Stimulated activated naive B cell treated with anti-CD40 and anti-IgM and Interleukin-4, amounts not matched to agents 10 μg/mL and 1 μg/mL and 100 μg/mL, for 72 hours (primary cell): ENCODE measurements around the gene CKAP2L.
A peak's percentile ranks its signal among the peaks of the same experiment; 100 is the strongest.

Experiments
- ATAC-seq, 2 donors: fragments of 150-1000 bp; cut with Tn5 transposase; replicated peaks; 2 replicates each; pipeline ENCODE4 v1.10.0; 2021; ENCODE audit warnings: moderate library complexity in 1 of 2
- DNase-seq: peaks from one replicate; pipeline ENCODE4 v3.0.0; 2021
- H3K27ac Mint-ChIP-seq: one replicate; pipeline ENCODE4 v1.8.0; 2022; ENCODE audit warnings: mild to moderate bottlenecking, mixed read lengths
- H3K27me3 Mint-ChIP-seq, 2 donors: one replicate each; pipeline ENCODE4 v1.8.0; 2022; ENCODE audit warnings: mixed read lengths in 2 of 2
- H3K36me3 Mint-ChIP-seq, 2 donors: one replicate each; pipeline ENCODE4 v1.8.0; 2022; ENCODE audit warnings: mixed read lengths in 2 of 2, mild to moderate bottlenecking in 1 of 2
- H3K4me1 Mint-ChIP-seq, 2 donors: one replicate each; pipeline ENCODE4 v1.8.0; 2022; ENCODE audit warnings: mixed read lengths in 2 of 2, mild to moderate bottlenecking in 1 of 2
- H3K4me3 Mint-ChIP-seq, 2 donors: one replicate each; pipeline ENCODE4 v1.8.0; 2022; ENCODE audit warnings: mild to moderate bottlenecking in 2 of 2, mixed read lengths in 2 of 2, moderate library complexity in 1 of 2
- H3K9me3 Mint-ChIP-seq, 2 donors: one replicate each; pipeline ENCODE4 v1.8.0; 2022; ENCODE audit warnings: mixed read lengths in 2 of 2, mild to moderate bottlenecking in 1 of 2

Gene CKAP2L

GRCh38 chr2:112784199-112785189, 20.1 kb upstream of the CKAP2L start, which contains the start of gene IL1A:
Gene IL1A, minus strand, starts transcription at chr2:112784493. Its CDS starts 723 bp downstream, at chr2:112783770.
- peak within 1 kb of the TSS in 1 of 2 donors; percentile 58 for H3K4me3 Mint-ChIP-seq

GRCh38 chr2:112783187-112783714, 18.8 kb upstream of the CKAP2L start:
- H3K36me3 Mint-ChIP-seq, result no peaks in the 10 kb centered on the region
- ATAC-seq (no peak), DNase-seq (no peak)
- no peaks in the 10 kb centered on the region for H3K9me3 Mint-ChIP-seq
- peak overlapping the region; percentile 6 for H3K27ac Mint-ChIP-seq
- no peaks in the 10 kb centered on the region for H3K27me3 Mint-ChIP-seq
- peaks cover 25 to 34% of the 10 kb centered on the region in 2 donors for H3K4me1 Mint-ChIP-seq
- peak overlapping the region in 1 of 2 donors; percentile 27 for H3K4me3 Mint-ChIP-seq

More at GRCh38 chr2:112784199-112785189, 20.1 kb upstream of the CKAP2L start, which contains the start of gene IL1A:
- Mint-ChIP-seq H3K27me3 (no peaks in the 10 kb centered on the region), H3K9me3 (no peaks in the 10 kb centered on the region), H3K27ac (peak within 1 kb of the TSS; percentile 6), H3K36me3 (no peaks in the 10 kb centered on the region), H3K4me1 (peaks cover 25 to 34% of the 10 kb centered on the region in 2 donors)
- DNase-seq (no peak), ATAC-seq (peak in 1 of 2 donors; percentile 28)

- H3K4me1 Mint-ChIP-seq, result peaks cover 25 to 34% of the 10 kb centered on the region in 2 donors
- peak overlapping the region; percentile 95 for H3K27ac Mint-ChIP-seq
- ATAC-seq, result peak; percentile 90 to 94
- peak overlapping the region; percentile 44 to 46 for H3K4me3 Mint-ChIP-seq
- no peak for DNase-seq
- H3K36me3 Mint-ChIP-seq, result no peaks in the 10 kb centered on the region
- H3K9me3 Mint-ChIP-seq, result no peaks in the 10 kb centered on the region
- H3K27me3 Mint-ChIP-seq, result peaks cover 5% of the 10 kb centered on the region in 2 donors
Measured at GRCh38 chr2:112782234-112782799, 17.9 kb upstream of the CKAP2L start.

GRCh38 chr2:112779598-112779997, 15.2 kb upstream of the CKAP2L start:
- Mint-ChIP-seq H3K36me3 (peaks cover 2 to 4% of the 10 kb centered on the region in 2 donors), H3K27me3 (peaks cover 10 to 15% of the 10 kb centered on the region in 2 donors), H3K27ac (no peak overlapping the region), H3K4me3 (no peak overlapping the region), H3K4me1 (peaks cover 31 to 45% of the 10 kb centered on the region in 2 donors), H3K9me3 (peaks cover 0 to 4% of the 10 kb centered on the region in 2 donors)
- DNase-seq (no peak), ATAC-seq (no peak)

- H3K4me1 Mint-ChIP-seq, result peaks cover 15 to 25% of the 10 kb centered on the region in 2 donors
- peaks cover 2 to 4% of the 10 kb centered on the region in 2 donors for H3K36me3 Mint-ChIP-seq
- H3K4me3 Mint-ChIP-seq, result no peak overlapping the region
- DNase-seq (no peak), ATAC-seq (no peak)
- peaks cover 10 to 15% of the 10 kb centered on the region in 2 donors for H3K27me3 Mint-ChIP-seq
- peaks cover 0 to 4% of the 10 kb centered on the region in 2 donors for H3K9me3 Mint-ChIP-seq
- H3K27ac Mint-ChIP-seq, result peak overlapping the region; percentile 32
Measured at GRCh38 chr2:112777036-112777435, 12.6 kb upstream of the CKAP2L start.

- H3K36me3 Mint-ChIP-seq, result peaks cover 2 to 4% of the 10 kb centered on the region in 2 donors
- peaks cover 0 to 4% of the 10 kb centered on the region in 2 donors for H3K9me3 Mint-ChIP-seq
- DNase-seq (no peak), ATAC-seq (no peak)
- H3K27ac Mint-ChIP-seq, result no peak overlapping the region
- peaks cover 10 to 15% of the 10 kb centered on the region in 2 donors for H3K27me3 Mint-ChIP-seq
- no peak overlapping the region for H3K4me3 Mint-ChIP-seq
- H3K4me1 Mint-ChIP-seq, result peaks cover 10 to 17% of the 10 kb centered on the region in 2 donors
Measured at GRCh38 chr2:112776113-112776512, 11.7 kb upstream of the CKAP2L start.

- Mint-ChIP-seq H3K27ac (no peak overlapping the region), H3K27me3 (peaks cover 10 to 15% of the 10 kb centered on the region in 2 donors), H3K4me3 (no peak overlapping the region), H3K9me3 (peaks cover 0 to 4% of the 10 kb centered on the region in 2 donors), H3K4me1 (peaks cover 10 to 17% of the 10 kb centered on the region in 2 donors), H3K36me3 (peaks cover 2 to 4% of the 10 kb centered on the region in 2 donors)
- no peak for DNase-seq
- no peak for ATAC-seq
Measured at GRCh38 chr2:112774536-112775285, 10.3 kb upstream of the CKAP2L start.

GRCh38 chr2:112773556-112773955, 9.1 kb upstream of the CKAP2L start:
- Mint-ChIP-seq H3K4me1 (peaks cover 13 to 17% of the 10 kb centered on the region in 2 donors), H3K27ac (no peak overlapping the region), H3K36me3 (peaks cover 2 to 4% of the 10 kb centered on the region in 2 donors), H3K27me3 (peaks cover 10 to 15% of the 10 kb centered on the region in 2 donors), H3K4me3 (no peak overlapping the region), H3K9me3 (peaks cover 0 to 4% of the 10 kb centered on the region in 2 donors)
- DNase-seq, result no peak
- no peak for ATAC-seq

- ATAC-seq, result no peak
- Mint-ChIP-seq H3K27me3 (peaks cover 10 to 15% of the 10 kb centered on the region in 2 donors), H3K36me3 (peaks cover 2 to 4% of the 10 kb centered on the region in 2 donors), H3K4me1 (peaks cover 14 to 19% of the 10 kb centered on the region in 2 donors), H3K4me3 (no peak overlapping the region), H3K27ac (no peak overlapping the region), H3K9me3 (peaks cover 0 to 4% of the 10 kb centered on the region in 2 donors)
- DNase-seq, result no peak
Measured at GRCh38 chr2:112772911-112773475, 8.6 kb upstream of the CKAP2L start.

- no peak for DNase-seq
- Mint-ChIP-seq H3K9me3 (peaks cover 0 to 4% of the 10 kb centered on the region in 2 donors), H3K27ac (no peak overlapping the region), H3K36me3 (peaks cover 2 to 4% of the 10 kb centered on the region in 2 donors), H3K4me3 (no peak overlapping the region), H3K4me1 (peaks cover 17 to 23% of the 10 kb centered on the region in 2 donors), H3K27me3 (peaks cover 4 to 11% of the 10 kb centered on the region in 2 donors)
- peak; percentile 36 to 46 for ATAC-seq
Measured at GRCh38 chr2:112772322-112772721, 7.9 kb upstream of the CKAP2L start.

- Mint-ChIP-seq H3K4me3 (no peak overlapping the region), H3K9me3 (no peaks in the 10 kb centered on the region), H3K27ac (no peak overlapping the region), H3K4me1 (peaks cover 20 to 34% of the 10 kb centered on the region in 2 donors), H3K27me3 (no peaks in the 10 kb centered on the region), H3K36me3 (no peaks in the 10 kb centered on the region)
- DNase-seq (no peak), ATAC-seq (no peak)
Measured at GRCh38 chr2:112768432-112768831, 4.0 kb upstream of the CKAP2L start.

- H3K27me3 Mint-ChIP-seq, result no peaks in the 10 kb centered on the region
- H3K9me3 Mint-ChIP-seq, result no peaks in the 10 kb centered on the region
- peak overlapping the region; percentile 82 for H3K27ac Mint-ChIP-seq
- DNase-seq (no peak), ATAC-seq (no peak)
- H3K4me3 Mint-ChIP-seq, result peak overlapping the region; percentile 13 to 20
- no peaks in the 10 kb centered on the region for H3K36me3 Mint-ChIP-seq
- H3K4me1 Mint-ChIP-seq, result peaks cover 21 to 34% of the 10 kb centered on the region in 2 donors
Measured at GRCh38 chr2:112767693-112768330, 3.4 kb upstream of the CKAP2L start.

GRCh38 chr2:112765251-112765650, 842 bp upstream of the CKAP2L start:
- no peak for DNase-seq
- H3K27me3 Mint-ChIP-seq, result no peaks in the 10 kb centered on the region

More at GRCh38 chr2:112765251-112765650, 842 bp upstream of the CKAP2L start:
- no peaks in the 10 kb centered on the region for H3K9me3 Mint-ChIP-seq
- ATAC-seq, result no peak
- H3K36me3 Mint-ChIP-seq, result no peaks in the 10 kb centered on the region
- H3K27ac Mint-ChIP-seq, result peak overlapping the region; percentile 82
- H3K4me1 Mint-ChIP-seq, result peaks cover 18 to 29% of the 10 kb centered on the region in 2 donors
- H3K4me3 Mint-ChIP-seq, result peak overlapping the region; percentile 78 to 99
